T-helper 2 cell (primary cell): Measurements from ENCODE around the gene CSN1S1.
"Not testable (repeated sequence)": the region's sequence is repeated elsewhere in the genome, so short reads cannot be mapped to it uniquely, and the experiment has no call there.

Experiments
- DNase-seq, 5 experiments: peaks; one replicate each; pipeline versions ENCODE4 v3.0.0 to v3.0.0-alpha.2; 2012 to 2022
- total RNA-seq, 2 donors: gene quantifications; one replicate each; lab custom pipeline; 2026; lab: John Stamatoyannopoulos, UW

Gene CSN1S1, protein sequence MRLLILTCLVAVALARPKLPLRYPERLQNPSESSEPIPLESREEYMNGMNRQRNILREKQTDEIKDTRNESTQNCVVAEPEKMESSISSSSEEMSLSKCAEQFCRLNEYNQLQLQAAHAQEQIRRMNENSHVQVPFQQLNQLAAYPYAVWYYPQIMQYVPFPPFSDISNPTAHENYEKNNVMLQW
- 0 reads per million in 2 donors for total RNA-seq

DNA sequence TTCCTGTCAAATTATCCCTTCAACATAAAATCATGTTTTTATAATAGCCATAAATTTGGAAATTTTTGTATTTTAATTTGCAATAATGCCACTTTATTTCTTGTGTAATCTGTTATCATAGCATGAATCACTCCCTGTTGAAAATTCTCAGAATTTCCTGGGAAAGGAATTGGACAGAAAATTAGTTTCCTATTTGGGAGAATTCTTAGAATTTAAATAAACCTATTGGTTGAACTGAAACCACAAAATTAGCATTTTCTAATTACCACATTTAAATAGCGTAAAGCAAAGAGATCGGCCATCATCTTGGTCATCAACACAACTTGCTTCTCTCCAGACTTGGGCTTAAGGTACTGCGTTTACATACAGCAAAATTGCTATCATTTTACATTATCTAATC, at the start of gene CSN1S1:
TSS of gene CSN1S1 (plus strand) at position 301 of the 400 bp plus-strand sequence. CDS start 1,488 bp downstream, outside the sequence.
- DNase-seq, result no peak

DNA sequence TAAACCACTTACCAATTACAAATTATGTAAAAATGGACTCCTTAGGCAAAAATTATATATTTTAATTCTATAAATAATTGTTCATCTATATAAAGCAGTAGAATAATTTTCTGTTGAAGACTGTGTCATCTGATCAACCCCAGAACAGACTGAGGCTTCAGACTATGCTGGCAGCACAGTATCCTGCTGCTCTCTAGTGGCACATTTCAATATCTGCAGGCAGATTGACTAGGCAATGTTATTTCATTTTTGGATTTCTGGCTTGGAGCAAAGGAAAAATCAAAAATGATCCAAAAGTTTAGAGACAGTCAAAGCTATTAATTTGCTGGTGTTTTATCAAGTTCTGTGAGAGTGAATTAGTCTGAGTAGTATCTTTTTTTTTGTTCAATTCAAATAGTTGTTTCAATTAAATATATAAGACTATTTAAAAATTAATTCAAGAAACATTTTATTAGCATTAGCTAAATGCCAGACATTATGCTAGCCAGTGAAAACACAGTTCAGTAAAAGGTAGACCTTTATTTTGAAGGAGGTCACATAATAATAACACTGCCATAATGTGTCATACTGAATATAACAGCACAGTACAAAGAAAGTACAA, 49.6 kb upstream of the CSN1S1 start:
- DNase-seq, result peak in 1 of 5 experiments; percentile 38

DNA sequence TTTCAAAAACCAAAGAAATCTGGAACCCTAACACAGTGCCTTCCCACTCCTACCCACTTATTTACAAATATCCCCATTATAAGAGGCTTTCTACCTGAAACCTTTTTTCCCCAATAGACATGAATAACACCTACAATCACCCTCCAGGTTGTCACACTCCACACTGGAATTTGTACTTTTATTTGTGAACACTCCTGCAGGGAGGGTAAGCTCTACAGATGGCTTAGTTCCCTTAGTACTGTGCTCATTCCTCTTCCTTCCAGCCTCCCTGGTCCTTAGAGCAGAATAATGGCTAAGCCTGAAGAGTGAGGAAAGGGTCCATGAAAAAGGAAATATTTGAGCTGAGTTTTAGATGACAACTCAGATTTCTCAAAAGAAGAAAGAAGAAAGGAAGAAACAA, 48.7 kb upstream of the CSN1S1 start:
- no peak for DNase-seq

DNA sequence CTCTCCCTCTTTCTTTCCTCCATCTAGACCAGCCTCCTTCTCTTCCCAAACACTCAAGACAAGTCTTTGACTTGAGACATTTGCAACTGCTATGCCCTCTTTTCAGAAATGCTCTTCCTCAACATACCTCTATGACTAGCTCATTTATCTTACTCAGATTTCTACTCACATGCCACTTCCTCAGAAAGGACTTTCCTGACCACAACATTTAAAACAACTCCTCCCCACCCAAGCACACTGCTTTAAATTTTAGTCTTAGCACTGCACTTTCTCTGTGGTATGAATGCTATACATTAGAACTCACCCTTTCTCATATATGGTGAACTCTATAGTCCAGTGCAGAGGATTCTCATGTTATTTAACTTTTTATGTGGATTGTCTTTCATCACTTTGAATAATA, 42.5 kb upstream of the CSN1S1 start:
- DNase-seq, result peak in 1 of 5 experiments; percentile 67

DNA sequence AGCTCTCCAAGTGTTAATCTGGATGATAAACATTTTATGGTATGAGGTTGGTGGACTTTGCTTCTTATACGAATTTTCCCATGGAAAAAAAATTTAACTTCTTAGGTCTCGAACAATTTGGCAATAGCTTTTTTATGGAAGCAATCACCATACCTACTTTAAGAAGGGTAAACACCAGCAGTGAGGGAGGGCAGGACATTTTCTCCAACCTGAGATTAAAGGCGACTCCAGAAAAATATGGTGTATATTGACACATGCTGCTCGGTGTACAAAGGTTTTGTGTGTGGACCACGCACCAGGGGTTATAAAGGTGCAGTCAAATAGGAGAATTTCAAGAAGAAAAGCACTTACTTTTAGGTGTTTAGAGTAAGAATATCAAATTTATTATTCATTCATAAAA, 36.7 kb upstream of the CSN1S1 start:
- DNase-seq, result no peak

DNA sequence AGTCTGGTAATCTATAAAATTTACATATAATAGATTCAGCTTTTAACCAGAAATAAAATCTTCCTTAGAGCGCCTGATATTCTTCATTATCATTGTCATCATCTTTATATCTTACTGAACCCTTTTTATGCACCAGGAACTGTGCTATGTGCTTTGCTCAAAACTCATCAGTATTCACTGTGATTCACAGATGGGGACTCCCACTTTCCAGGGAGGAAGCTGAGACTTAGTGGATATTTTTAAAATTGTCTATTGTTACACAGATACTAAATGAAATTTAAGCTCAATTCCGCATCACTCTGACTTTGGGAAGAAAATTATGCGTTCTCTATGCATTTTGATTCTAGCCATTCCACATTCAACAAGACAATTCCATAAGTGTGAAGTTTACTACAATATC, 36.1 kb upstream of the CSN1S1 start:
- DNase-seq, result no peak

DNA sequence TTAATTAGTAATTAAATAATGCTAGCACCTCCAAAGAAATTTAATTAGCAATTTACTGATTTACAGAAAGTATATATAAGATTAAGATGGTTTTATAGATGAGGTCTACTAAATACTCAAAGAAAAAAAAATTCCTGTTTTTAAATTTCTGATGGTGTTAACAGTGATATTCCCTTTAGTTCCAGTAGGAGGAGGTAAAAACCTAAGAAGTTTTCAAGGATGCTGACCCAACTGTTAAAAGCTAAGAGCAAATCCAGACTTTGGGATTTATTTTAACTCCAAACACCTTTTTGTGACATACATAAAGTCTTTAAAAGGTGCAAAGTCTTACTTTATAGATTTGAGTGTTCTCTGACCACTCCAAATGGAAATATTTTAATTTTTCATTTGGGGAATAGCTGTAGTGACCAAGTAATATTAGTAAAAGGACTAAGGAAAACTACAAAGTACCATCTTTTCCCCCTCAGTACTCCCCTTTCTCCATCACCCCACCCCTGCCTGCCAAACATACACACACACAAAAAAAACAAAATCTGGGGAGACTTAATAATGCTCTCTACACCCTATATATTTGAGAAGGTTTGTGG, 34.2 kb upstream of the CSN1S1 start:
- no peak for DNase-seq

DNA sequence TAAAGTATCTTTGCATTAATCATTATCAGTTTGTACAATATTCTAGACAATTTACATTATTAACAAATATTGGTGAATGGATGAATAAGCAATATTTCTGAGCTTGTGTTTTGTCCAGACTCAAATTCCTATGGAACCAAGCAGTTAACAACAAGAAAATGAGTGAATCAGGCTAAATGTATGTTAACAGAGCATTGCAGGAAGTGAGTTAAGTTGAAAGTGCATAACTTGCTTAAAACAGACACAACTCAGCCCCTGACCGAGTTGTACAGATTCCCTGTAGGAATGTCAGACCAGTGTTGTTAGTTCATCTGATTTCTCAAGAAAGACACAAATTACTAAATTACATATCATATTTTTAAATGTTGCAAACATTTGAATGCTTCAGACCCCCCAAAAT, 23.7 kb upstream of the CSN1S1 start:
- no peak for DNase-seq

DNA sequence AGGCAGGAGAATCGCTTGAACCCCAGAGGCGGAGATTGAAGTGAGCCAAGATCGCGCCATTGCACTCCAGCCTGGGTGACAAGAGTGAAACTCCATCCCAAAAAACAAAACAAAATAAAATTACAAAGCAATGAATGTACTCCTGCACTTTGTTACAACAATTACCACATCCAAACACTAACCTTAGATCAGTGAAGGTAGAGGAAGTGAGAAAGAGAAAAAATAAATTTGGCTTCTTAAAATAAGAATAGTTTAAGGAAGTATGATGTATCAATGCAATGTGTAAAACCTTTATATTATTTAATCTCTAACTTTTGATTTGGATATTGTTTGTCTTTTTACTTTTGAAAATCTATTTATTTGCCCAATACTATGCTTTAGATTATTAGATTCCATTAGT, 21.7 kb upstream of the CSN1S1 start:
- no peak for DNase-seq

DNA sequence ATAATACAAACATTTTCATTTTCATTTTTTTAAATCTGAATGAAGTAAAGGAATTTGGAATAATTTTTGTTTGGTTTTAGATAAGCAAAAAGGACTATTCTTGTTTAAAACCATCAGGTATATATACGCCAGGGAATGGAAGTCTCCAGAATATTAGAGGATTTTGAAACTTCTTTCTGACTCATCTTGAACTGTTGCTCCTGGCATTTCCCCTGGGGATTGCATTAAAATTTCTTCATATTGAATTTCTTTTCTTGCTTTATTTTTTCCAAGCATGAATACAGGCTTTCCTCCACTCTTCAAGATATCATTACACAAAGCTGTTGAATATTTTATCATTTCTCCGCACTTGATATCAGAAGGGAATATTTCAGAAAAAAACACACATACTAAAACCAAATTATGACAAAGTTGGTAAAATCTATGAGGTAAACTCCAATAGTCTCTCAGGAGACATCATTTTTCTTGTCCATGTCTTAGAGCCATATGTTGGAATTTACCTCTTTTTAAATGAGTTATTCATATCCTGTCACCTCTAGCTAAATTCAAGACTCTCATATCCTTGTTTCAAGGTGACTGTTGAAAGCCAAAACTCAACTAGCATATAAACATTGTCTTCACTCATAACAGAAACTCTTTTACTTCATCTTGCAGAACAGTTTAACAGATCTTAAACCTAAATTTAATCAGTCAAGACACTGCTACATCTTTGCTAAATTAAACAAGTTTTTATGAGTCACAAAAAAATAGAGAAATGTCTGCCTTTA, 20.7 kb upstream of the CSN1S1 start:
- DNase-seq, result peak in 1 of 5 experiments; percentile 31

DNA sequence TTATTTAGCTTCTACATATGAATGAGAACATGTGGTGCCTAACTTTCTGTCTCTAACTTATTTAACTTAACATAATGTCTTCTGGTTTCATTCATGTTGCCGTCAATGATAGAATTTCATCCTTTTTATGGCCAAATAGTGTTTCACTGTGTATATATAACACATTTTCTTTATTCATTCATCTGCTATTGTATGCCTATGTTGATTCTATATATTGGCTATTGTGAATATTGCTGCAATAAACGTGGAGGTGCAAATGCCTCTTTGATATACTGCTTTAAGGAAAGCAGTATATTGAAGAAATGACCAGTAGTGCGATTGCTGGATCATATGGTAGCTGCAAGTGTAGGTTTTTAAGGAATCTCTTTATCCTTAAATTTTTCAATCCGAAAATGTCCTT, 10.0 kb upstream of the CSN1S1 start:
- no peak for DNase-seq

DNA sequence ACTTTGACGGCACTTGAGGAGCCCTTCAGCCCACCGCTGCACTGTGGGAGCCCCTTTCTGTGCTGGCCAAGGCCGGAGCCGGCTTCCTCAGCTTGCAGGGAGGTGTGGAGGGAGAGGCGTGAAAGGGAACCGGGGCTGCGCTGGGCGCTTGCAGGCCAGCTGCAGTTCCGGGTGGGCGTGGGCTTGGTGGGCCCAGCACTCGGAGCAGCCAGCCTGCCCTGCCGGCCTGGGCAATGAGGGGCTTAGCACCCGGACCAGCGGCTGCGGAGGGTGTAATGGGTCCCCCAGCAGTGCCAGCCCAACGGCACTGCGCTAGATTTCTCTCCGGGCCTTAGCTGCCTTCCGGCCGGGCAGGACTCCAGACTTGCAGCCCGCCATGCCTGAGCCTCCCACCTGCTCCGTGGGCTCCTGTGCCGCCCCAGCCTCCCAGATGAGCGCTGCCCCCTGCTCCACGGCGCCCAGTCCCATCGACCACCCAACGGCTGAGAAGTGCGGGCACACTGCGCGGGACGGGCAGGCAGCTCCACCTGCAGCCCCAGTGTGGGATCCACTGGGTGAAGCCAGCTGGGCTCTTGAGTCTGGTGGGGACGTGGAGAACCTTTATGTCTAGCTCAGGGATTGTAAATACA, 7.0 kb upstream of the CSN1S1 start:
- DNase-seq, result not testable (repeated sequence)

DNA sequence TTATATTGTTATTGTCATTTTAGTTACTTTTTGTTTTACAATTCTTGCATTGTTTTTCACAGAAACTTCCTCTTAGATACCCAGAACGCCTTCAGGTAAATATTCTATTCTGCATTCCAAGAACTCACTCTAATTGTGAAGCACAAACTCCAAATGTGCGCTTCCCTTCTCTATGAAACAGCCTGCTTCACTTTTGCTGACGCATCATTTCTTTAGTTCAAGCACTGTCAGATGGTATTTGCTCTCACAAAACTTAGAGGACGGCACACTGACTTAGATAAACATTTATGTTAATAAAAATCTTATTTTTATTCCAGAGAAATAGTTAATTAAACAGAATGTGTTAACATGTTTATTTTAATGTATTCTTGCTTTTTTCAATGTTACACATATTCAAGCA, 3.3 kb downstream of the CSN1S1 start:
- DNase-seq, result no peak

DNA sequence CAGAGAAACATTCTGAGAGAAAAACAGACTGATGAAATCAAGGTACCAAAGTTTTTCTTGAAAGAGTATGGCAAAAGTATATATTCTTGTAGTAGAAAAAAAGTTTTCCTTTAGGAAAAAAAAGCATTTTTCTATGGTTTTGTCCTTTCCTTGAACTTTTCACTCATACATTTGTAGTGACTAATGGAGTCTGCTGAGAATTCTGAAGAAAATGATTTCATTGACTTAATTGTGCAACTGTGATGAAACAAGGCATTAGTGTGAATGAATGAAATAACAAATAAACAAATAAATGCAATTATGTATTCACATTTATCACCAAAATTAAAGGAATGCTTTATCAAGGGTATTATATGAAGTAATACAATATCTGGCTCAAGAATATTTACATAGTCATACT, 5.7 kb downstream of the CSN1S1 start:
- DNase-seq, result no peak

DNA sequence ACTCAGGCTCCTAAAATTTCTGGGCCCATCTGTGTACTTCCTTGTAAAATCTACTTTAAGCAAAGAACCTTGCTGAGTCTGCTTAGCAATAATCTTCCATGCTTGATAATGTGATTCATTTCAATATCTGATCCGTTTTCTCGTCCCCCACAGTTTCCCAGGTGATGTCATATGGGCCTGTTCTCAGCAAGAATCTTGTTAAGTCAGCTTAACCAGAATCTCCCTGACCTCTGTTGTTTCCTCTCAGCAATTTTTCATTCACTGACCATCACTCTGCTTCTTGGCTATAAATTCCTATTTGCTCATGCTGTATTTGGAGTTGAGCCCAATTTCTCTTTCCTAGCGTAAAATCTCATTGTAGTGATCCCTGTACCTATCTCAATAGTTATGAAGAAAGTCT, 20.7 kb downstream of the CSN1S1 start:
- no peak for DNase-seq

DNA sequence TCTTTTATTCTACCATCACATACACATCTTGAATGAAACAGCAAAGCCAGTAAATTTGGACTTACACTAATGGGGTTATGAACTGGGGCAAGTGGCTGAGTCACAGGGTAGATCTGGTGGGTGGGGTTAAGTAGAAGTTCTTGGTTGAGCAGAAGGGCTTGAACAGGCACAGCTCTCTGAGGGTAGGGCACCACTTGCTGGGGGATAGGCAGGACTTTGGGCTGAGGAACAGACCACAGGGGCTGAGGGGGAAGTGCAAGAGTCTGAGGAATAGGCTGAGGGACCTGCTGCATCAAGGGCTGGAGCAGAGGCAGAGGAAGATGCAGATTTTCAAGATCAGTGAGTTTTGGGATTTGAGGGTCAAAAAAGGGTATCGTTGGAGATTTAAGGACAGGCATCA, 26.3 kb downstream of the CSN1S1 start:
- no peak for DNase-seq

DNA sequence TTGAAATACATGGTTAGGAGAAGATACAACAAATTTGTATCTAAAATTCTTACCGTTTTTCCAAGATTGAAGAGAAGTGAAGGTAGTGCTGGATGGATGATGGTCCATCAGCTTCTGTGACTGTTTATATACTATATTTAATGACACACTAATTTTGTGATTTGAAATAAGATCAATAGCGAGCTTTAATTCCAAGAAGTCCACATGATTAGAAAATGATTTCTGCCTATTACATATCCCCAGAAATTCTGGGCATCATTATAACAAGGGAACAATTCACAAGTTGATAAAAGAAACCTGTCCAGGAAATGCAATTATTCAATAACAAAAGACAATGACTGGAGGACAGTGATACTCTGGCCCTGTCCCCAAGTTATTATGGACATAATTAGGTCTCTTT, 34.8 kb downstream of the CSN1S1 start, which contains the start of gene CSN2:
TSS of gene CSN2 (minus strand) at position 101 of the 400 bp plus-strand sequence. CDS start 4,733 bp downstream, outside the sequence.
- no peak for DNase-seq

DNA sequence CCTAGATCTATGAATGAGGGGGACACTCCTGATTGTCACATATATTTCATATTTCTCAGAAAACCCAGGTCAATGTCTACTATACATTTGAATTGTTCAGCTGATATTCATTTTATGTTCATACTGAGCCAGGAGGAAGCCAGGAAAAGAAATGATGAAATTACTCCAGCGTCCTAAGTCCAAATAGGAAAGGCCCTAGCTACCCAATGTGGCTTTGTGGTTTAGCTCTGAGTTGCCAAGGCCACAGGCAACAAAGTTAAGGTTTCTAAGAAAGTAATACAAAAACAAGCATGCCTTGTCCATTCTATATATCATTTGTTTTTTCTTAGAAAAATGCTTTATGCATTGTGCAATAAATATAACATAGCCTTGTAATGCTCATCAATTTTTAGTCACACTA, 39.2 kb downstream of the CSN1S1 start:
- DNase-seq, result no peak

DNA sequence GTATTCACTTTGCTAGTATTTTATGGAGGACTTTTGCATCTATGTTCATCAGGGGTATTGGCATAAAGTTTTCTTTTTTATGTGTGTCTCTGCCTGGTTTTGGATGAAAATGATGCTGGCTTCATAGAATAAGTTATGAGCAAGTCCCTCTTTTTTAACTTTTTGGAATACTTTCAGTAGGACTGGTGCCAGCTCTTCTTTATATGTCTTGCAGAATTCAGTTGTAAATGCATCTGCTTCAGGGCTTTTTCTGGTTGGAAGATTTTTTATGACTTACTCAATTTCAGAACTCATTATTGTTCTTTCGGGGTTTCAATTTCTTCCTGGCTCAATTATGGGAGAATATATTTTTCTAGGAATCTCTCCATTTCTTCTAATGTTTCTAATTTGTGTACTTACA, 43.8 kb downstream of the CSN1S1 start:
- no peak for DNase-seq

DNA sequence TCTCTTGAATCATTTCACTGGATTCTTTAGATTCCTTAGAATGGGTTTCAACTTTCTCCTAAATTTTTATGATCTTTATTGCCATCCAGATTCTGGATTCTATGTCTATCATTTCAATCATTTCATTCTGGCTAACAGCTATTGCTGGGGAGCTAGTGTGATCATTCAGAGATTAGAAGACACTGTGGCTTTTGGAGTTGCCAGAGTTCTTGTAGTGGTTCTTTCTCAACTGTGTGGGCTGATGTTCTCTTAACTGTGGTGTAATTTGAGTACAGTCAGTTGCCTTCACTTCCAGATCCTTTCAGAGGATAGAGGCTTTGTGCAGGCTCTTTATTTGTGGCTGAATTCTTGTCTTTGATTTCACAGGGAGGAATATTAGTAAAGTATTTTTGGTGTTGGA, 46.7 kb downstream of the CSN1S1 start:
- DNase-seq, result no peak

DNA sequence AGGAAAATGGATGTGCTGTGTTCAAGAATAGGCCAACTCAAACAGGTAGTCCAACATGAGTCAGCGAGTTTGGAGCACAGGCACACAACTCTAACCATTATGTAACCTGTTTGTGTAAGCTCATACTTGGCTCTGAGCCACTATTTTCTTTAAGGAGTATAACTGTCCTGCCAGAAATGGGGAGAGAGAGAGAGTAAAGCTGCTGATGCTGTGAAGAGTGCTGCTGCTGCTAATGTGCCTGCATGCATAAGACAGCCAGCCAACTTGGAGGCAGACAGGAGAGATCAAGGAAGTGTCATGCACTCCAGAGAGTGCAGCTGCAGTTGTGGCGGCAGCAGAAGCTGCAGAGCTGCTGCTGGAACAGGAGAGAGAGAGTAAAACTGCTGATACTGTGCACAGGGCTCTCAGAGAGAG, 53.2 kb downstream of the CSN1S1 start:
- DNase-seq, result peak in 1 of 5 experiments; percentile 27

DNA sequence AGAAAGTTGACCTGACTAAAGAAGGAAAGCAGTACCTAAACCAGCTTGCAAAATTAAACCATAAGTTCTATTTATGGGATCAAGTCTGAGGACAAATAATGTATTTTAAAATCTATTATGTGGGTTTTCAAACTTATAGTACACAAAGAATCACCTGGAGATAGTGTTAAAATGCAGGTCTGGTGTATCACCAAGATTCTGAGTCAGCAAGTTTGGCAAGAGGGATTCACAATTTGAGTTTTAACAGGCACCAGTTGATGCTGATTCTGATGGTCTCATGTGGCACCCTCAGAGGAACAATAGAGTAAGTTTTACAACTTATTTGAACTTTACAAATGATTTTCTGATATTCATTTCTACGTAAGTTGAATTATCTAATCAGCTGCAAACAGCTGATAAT, 55.8 kb downstream of the CSN1S1 start:
- no peak for DNase-seq

DNA sequence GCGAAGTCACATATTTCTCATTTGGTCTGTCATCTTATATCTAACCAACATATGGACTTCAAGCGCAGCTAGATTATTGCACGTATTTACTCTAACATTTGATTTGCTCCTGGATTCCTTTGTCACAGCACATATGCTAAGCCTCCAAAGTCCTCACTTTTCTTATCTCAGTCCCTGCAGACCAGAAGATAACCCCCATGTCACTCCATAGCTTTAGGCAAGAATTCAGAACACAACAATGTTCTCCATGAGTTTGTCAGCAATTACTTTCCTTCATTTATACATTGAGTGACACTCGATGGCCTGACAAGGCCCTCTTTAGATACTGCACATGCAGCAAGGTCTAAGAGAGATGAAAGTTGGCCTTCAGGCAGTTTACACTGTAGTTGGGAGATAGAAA, 60.1 kb downstream of the CSN1S1 start:
- no peak for DNase-seq
